ENCODE measurements around the gene RAD51B.

- TF ChIP-seq CTCF (optimal IDR thresholded peaks at IDR 0.05 in 1 of 3, IDR thresholded peaks at IDR 0.05 in 1 of 3, conservative IDR thresholded peaks at IDR 0.05 in 1 of 3; ENCODE audit: extremely low read depth in 1 of 3, insufficient read depth in 2 of 3, low read length in 3 of 3) (no peak), EZH2 (IDR thresholded peaks at IDR 0.05; ENCODE audit: low read length) (no peak)
Measured at GRCh38 chr14:68702135-68702534, 882.6 kb downstream of the RAD51B start.

Data from keratinocyte (primary cell).